NB4 (cell line): ENCODE data around the gene MAP3K21.
A peak's percentile ranks its signal among the peaks of the same experiment; 100 is the strongest.

Source experiments
- DNase-seq: peaks from one replicate; pipeline ENCODE4 v3.0.0; 2010; ENCODE audit warnings: low read depth
- H3K4me3 ChIP-seq: one replicate; pipeline ENCODE4 v1.5.1; 2011; ENCODE audit warnings: mild to moderate bottlenecking, low read depth, low read length, moderate library complexity
- MYC ChIP-seq: IDR thresholded peaks from 2 replicates; pipeline ENCODE4 v1.6.1; 2011; ENCODE audit warnings: low read depth, low read length
- POLR2A ChIP-seq: IDR thresholded peaks from 2 replicates; pipeline ENCODE4 v1.6.1; 2011; ENCODE audit warnings: mild to moderate bottlenecking; ENCODE audit not compliant: insufficient read length; ENCODE audit errors: extremely low read depth
- TF ChIP-seq, protein P1 (sequence below): IDR thresholded peaks from one replicate; pipeline ENCODE4 v1.5.1; 2012; ENCODE audit warnings: low read depth, low read length
- TF ChIP-seq, protein P2 (sequence below): IDR thresholded peaks from 2 replicates; pipeline ENCODE4 v1.6.1; 2011; ENCODE audit warnings: low read depth, low read length

MAP3K21 gene

DNA sequence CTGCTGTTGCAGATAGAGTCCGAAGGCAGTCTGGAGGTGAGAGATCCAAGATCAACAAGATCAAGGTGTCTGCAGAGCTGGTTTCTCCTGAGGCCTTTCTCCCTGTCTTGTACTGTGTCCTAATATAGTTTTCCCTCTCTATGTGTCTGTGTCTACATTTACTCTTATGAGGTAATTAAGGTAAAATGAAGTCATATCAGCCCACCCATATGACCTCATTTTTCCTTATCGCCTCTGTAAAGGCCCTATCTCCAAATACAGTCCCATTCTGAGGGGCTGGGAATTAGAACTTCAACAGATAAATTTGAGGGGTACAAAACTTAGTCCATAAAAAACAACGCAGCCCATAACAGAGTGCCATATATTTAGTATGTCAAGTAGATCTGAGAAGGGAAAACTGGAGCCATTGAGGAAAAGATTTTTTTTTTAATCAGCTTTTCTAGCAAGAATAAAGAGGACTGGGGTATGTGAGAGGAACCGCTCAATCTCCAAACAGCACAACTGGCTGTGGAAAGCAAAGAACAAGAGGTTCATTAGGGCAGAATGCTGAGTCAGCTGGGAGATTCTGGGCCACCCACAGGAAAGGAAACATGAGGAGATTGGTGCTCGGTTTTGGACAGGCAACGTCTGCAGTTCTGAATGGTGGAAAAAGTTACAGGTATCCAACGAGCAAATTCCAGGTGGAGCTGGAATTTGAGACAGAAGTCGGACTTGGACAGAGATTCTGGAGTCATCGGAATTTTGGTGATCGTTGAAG lies 65.7 kb downstream of the MAP3K21 start:
- DNase-seq, result no peak
- no peak overlapping the region for H3K4me3 ChIP-seq
- TF ChIP-seq, protein P1, sequence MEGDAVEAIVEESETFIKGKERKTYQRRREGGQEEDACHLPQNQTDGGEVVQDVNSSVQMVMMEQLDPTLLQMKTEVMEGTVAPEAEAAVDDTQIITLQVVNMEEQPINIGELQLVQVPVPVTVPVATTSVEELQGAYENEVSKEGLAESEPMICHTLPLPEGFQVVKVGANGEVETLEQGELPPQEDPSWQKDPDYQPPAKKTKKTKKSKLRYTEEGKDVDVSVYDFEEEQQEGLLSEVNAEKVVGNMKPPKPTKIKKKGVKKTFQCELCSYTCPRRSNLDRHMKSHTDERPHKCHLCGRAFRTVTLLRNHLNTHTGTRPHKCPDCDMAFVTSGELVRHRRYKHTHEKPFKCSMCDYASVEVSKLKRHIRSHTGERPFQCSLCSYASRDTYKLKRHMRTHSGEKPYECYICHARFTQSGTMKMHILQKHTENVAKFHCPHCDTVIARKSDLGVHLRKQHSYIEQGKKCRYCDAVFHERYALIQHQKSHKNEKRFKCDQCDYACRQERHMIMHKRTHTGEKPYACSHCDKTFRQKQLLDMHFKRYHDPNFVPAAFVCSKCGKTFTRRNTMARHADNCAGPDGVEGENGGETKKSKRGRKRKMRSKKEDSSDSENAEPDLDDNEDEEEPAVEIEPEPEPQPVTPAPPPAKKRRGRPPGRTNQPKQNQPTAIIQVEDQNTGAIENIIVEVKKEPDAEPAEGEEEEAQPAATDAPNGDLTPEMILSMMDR, result no peak
- TF ChIP-seq POLR2A, result no peak
- TF ChIP-seq, protein P2, sequence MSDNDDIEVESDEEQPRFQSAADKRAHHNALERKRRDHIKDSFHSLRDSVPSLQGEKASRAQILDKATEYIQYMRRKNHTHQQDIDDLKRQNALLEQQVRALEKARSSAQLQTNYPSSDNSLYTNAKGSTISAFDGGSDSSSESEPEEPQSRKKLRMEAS, result no peak
- no peak for TF ChIP-seq MYC

DNA sequence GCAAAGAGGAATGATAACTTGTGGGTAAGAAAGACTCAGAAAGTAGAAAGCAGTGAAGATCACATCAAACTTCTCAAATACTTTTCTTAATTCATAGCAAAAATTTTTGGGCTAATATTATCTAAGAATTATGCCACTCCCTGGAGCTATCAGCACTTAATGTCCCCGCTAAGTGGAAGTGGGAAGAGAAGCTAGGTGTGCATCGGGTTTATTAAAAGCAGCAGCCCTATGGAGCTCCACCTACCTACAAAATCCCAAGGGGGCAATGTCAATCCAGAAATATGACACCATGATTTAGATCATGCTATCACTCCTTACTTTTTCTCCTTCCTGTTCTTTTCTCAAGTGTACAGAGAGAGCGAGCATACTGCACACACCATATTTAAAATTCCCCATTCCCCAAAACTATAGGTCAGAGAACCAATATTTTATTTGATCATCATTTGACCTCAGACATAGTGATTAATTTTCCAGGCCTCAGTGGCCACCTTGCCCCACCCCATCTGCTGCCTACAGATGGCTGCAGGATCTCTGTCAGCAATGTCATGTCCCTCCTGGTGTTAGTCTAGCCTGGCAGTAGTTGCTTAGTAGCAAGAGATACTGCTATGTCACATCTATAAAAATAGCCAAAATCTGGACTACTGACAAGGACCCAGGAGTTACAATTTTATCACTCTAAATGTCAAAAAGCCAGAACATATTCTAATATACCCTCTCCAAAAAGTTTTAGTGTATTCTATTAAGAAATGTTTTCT lies 66.6 kb downstream of the MAP3K21 start:
- TF ChIP-seq POLR2A, result no peak
- TF ChIP-seq, protein P1, result no peak
- H3K4me3 ChIP-seq, result no peak overlapping the region
- DNase-seq, result no peak

DNA sequence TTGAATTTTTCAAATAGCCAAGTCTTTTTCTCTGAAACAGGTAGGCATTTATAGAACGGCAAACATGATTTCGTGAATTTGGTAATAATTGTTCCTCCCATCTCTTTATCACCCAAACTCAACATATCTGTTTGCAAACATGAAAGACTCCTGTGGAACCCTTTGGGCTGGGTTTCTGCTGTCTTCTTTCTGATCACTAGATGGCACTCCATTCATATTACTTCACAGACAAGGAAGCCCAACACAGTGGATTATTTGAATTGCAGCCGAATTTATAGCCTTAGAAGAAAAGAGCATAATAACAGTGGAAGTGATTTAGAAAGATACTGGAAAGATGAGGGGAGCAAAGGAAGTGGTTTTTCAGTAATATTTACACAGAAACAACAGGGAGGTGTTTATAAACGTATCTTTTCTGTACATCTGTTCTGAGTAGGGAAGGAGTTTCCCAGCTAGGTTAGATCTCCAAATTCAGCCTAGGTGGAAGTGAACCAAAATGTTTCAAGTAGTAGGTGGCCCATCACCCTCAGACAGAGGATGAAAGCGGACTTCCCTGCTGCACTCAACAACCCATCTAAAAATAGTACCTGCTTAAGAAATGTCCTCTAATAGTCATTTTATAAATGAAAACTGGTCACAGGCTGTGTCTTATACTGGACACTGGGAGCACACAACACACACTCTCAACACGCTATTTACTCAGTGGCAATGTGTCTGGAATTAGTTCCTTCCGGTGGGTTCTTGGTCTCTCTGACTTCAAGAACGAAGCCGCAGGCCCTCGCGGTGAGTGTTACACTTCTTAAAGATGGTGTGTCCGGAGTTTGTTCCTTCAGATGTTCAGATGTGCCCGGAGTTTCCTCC lies 67.6 kb downstream of the MAP3K21 start:
- no peak overlapping the region for H3K4me3 ChIP-seq
- peak; percentile 59 for DNase-seq
- no peak for TF ChIP-seq POLR2A
- TF ChIP-seq, protein P1, result peak; percentile 79
- TF ChIP-seq, protein P2, result no peak
- TF ChIP-seq MYC, result no peak

DNA sequence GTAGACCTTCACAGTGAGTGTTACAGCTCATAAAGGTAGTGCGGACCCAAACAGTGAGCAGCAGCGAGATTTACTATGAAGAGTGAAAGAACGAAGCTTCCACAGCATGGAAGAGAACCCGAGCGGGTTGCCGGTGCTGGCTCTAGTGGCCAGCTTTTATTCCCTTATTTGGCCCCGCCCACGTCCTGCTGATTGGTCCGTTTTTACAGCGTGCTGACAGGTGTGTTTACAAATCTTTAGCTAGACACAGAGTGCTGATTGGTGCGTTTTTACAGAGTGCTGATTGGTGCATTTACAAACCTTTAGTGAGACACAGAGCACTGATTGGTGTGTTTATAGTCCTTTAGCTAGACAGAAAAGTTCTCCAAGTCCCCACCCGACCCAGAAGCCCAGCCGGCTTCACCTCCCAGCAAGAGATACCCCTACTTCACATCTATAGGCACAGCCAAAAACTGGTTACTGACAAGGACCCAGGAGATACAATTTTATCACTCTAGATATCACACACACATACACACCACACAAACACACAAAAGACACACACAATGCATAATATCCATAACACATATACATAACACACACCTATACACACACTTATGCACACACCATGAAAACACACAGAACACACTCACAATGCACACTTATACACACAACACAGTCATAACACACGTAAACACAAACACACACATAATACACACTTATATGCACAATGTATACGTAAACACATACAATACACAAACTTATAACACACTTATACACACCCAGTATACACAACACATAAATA lies 68.5 kb downstream of the MAP3K21 start:
- TF ChIP-seq, protein P1, result no peak
- TF ChIP-seq POLR2A, result no peak
- TF ChIP-seq, protein P2, result no peak
- no peak for TF ChIP-seq MYC
- DNase-seq, result no peak
- no peak overlapping the region for H3K4me3 ChIP-seq

DNA sequence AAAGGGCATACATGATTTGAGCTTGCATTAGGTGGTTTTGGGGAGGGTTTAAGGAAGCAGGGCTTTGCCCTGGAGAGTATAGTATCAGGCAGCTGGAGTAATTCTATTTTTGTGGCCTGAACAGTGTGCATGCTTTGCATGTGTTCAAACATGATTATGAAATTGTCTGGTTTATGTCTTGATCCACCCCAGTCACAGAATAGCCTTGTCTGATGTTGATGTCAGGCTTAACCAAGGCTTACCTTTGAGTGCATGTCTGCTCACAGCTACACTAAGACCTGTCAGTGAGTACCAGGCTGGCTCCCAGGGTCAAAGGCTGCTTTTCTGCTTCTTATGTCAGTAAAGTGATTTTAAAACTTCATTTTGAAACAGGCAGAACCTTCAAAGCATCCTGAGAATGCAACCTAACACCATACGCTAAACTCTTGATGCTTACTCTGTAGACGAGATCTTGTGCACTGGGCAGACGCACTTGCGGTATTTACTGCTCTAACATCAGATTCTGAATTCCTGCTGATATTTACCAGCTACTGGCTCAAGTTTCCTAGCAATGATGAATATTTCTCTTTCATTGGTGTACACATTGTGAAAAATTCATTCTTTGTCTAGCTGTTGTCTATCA lies 78.9 kb downstream of the MAP3K21 start:
- no peak for DNase-seq
- H3K4me3 ChIP-seq, result no peak overlapping the region

More for the DNA sequence above, 78.9 kb downstream of the MAP3K21 start:
- TF ChIP-seq, protein P2, result no peak
- TF ChIP-seq POLR2A (no peak), MYC (no peak)
- TF ChIP-seq, protein P1, result no peak
